BLaER1 (cell line): ENCODE measurements around the gene SMCHD1.
"Not testable (repeated sequence)": the region's sequence is repeated elsewhere in the genome, so short reads cannot be mapped to it uniquely, and the experiment has no call there.

Experiments used
- H3K27ac ChIP-seq: shearing (Covaris generic); formaldehyde crosslinking; 2 replicates; pipeline ENCODE4 v1.8.1; 2022
- H3K27me3 ChIP-seq: shearing (Covaris generic); formaldehyde crosslinking; 2 replicates; pipeline ENCODE4 v1.8.1; 2022
- H3K36me3 ChIP-seq: shearing (Covaris generic); formaldehyde crosslinking; 2 replicates; pipeline ENCODE4 v1.8.1; 2022
- H3K4me1 ChIP-seq: shearing (Covaris generic); formaldehyde crosslinking; 2 replicates; pipeline ENCODE4 v1.8.1; 2022
- H3K4me2 ChIP-seq: shearing (Covaris generic); formaldehyde crosslinking; 2 replicates; pipeline ENCODE4 v1.8.1; 2022
- H3K4me3 ChIP-seq: shearing (Covaris generic); formaldehyde crosslinking; 2 replicates; pipeline ENCODE4 v1.8.1; 2022
- H3K9ac ChIP-seq: shearing (Covaris generic); formaldehyde crosslinking; 2 replicates; pipeline ENCODE4 v1.8.1; 2022
- H3K9me3 ChIP-seq: shearing (Covaris generic); formaldehyde crosslinking; 2 replicates; pipeline ENCODE4 v1.8.1; 2022
- H4K20me1 ChIP-seq: shearing (Covaris generic); formaldehyde crosslinking; 2 replicates; pipeline ENCODE4 v1.8.1; 2022
- Cebpa-rat ChIP-seq: shearing (Covaris generic); IDR thresholded peaks from 2 replicates; pipeline ENCODE4 v1.8.1; 2022

Gene SMCHD1

DNA sequence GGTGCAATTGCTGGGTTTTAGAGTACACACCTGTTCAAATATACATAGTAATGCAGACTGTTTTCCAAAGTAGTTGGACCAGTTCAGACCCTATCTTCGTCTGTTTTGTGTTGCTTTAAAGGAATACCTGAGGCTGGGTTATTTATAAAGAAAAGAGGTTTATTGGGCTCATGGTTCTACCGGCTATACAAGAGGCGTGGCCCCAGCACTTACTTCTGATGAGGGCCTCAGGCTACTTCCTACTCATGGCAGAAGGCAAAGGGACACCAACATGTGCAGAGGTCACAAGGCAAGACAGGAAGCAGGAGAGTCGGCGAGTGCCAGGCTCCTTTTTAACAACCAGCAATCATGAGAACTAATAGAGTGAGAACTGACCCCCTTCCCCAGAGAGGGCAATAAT is 169.3 kb downstream of the SMCHD1 start:
- H3K9me3 ChIP-seq = no peaks in the 10 kb centered on the region; the same call in 1 of the 2 replicates
- H4K20me1 ChIP-seq = no peaks in the 10 kb centered on the region
- H3K4me2 ChIP-seq = no peak overlapping the region
- H3K9ac ChIP-seq = no peak overlapping the region
- H3K27ac ChIP-seq = no peak overlapping the region
- H3K27me3 ChIP-seq = no peaks in the 10 kb centered on the region
- TF ChIP-seq Cebpa-rat = no peak
- H3K4me3 ChIP-seq = no peak overlapping the region
- H3K4me1 ChIP-seq = no peaks in the 10 kb centered on the region
- no peaks in the 10 kb centered on the region for H3K36me3 ChIP-seq

DNA sequence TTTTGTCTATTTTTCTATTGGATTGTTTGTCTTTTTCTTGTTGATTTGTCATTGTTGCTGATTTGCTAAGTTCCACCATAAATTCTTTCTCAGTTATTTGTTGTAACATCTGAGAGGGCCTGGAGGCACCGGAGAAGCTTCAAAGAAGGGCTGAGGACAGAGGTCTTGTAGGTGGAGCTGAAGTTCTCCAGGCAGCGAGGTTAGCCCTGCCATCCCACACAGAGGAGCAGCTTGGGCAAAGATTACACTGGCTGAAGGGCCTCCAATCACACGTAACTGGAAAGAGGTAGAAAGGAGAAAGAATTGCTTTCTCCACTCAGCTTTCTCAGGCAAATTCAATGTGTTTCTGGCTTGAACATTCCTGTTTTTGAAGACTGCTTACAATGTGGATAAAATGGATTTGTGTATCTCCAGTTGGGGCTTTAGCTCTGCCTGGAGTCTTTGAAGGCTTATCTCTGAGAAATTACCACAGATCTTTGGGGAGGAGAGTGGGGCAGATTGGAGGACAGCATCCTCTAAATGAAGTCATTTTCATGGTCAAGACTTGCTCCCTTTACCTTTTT is 170.2 kb downstream of the SMCHD1 start:
- Histone ChIP-seq H4K20me1 (no peaks in the 10 kb centered on the region), H3K9ac (no peak overlapping the region), H3K4me3 (no peak overlapping the region), H3K9me3 (no peaks in the 10 kb centered on the region; the same call in 1 of the 2 replicates), H3K4me1 (no peaks in the 10 kb centered on the region), H3K27me3 (no peaks in the 10 kb centered on the region), H3K27ac (no peak overlapping the region), H3K36me3 (no peaks in the 10 kb centered on the region), H3K4me2 (no peak overlapping the region)
- no peak for TF ChIP-seq Cebpa-rat

DNA sequence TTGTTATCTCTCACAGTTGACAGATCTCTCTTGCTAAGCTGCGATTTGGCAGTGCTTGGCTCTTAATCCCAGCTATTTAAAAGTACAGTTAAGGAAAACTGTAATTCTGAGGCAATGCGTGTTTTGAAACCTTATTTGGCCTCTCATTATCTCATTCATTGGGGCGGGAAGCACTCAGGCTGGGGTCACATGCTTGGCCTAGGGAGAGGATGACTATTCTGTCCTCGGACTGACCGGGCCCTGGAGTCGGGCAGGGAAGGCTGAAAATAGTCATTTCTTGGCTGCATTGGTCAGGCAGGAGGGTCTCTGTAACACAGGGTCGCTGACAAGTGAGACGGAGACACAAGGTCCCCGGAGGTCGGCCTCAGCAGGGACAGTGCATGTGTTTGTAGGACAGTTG is 171.1 kb downstream of the SMCHD1 start:
- Histone ChIP-seq H3K9me3 (no peaks in the 10 kb centered on the region; the same call in 1 of the 2 replicates), H3K9ac (no peak overlapping the region), H3K4me3 (no peak overlapping the region), H4K20me1 (no peaks in the 10 kb centered on the region), H3K36me3 (no peaks in the 10 kb centered on the region), H3K4me1 (no peaks in the 10 kb centered on the region), H3K4me2 (no peak overlapping the region), H3K27ac (no peak overlapping the region), H3K27me3 (no peaks in the 10 kb centered on the region)
- TF ChIP-seq Cebpa-rat = no peak

GRCh38 chr18:2827061-2827460 is 171.5 kb downstream of the SMCHD1 start:
- no peak for TF ChIP-seq Cebpa-rat
- H3K4me1 ChIP-seq = no peaks in the 10 kb centered on the region
- H3K27ac ChIP-seq = no peak overlapping the region
- H3K9ac ChIP-seq = no peak overlapping the region
- no peak overlapping the region for H3K4me2 ChIP-seq
- no peaks in the 10 kb centered on the region; the same call in 1 of the 2 replicates for H3K9me3 ChIP-seq
- H4K20me1 ChIP-seq = no peaks in the 10 kb centered on the region
- no peaks in the 10 kb centered on the region for H3K27me3 ChIP-seq
- no peak overlapping the region for H3K4me3 ChIP-seq
- H3K36me3 ChIP-seq = no peaks in the 10 kb centered on the region

DNA sequence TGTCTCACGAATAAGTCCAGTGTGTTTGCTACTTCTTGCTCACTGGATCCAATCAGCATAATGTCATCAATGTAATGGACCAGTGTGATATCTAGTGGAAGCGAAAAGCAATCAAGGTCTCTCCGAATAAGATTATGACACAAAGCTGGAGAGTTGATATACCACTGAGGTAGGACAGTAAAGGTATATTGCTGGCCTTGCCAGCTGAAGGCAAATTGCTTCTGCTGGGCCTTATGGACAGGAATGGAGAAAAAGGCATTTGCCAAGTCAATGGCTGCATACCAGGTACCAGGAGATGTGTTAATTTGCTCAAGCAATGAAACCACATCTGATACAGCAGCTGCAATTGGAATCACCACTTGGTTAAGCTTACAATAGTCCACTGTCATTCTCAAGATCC is 180.6 kb downstream of the SMCHD1 start:
- H3K9ac ChIP-seq, H3K4me2 ChIP-seq, H3K4me1 ChIP-seq: not testable (repeated sequence)

GRCh38 chr18:2837290-2837689 is 181.8 kb downstream of the SMCHD1 start:
- H4K20me1 ChIP-seq, H3K4me2 ChIP-seq, H3K4me3 ChIP-seq, H3K4me1 ChIP-seq, H3K9ac ChIP-seq, H3K27ac ChIP-seq, H3K36me3 ChIP-seq, H3K27me3 ChIP-seq: not testable (repeated sequence)
- peaks cover 19% of the 10 kb centered on the region for H3K9me3 ChIP-seq

More for the DNA sequence above, 180.6 kb downstream of the SMCHD1 start:
- not testable (repeated sequence) for H3K27me3 ChIP-seq, H3K36me3 ChIP-seq, H3K4me3 ChIP-seq, H4K20me1 ChIP-seq, H3K27ac ChIP-seq
- peaks cover 19% of the 10 kb centered on the region for H3K9me3 ChIP-seq

DNA sequence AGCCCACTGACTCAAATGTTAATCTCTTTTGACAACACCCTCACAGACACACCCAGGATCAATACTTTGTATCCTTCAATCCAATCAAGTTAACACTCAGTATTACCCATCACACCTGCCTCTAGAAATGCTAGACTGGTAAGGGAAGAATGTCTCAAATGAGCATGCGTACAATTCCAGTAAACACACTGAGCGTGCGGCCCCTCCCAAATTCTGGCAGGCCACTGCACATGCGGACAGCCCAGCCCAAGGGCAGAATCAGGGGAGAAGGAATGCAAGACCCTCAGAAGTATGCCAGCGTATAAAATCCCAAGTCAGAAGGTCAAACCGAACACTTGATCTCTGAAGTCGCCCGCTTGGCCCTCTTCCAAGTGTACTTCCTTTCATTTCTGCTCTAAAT is 183.7 kb downstream of the SMCHD1 start:
- no peak overlapping the region for H3K27ac ChIP-seq
- H3K36me3 ChIP-seq = no peaks in the 10 kb centered on the region
- H3K27me3 ChIP-seq = peaks cover 2% of the 10 kb centered on the region
- no peak overlapping the region for H3K4me3 ChIP-seq
- TF ChIP-seq Cebpa-rat = no peak
- H4K20me1 ChIP-seq = no peaks in the 10 kb centered on the region
- H3K4me2 ChIP-seq = no peak overlapping the region
- H3K9ac ChIP-seq = no peak overlapping the region
- peaks cover 12% of the 10 kb centered on the region; the same call in 1 of the 2 replicates for H3K4me1 ChIP-seq
- peaks cover 19% of the 10 kb centered on the region for H3K9me3 ChIP-seq

GRCh38 chr18:2840521-2840920 is 185.0 kb downstream of the SMCHD1 start:
- no peak overlapping the region for H3K4me2 ChIP-seq
- TF ChIP-seq Cebpa-rat = no peak
- no peaks in the 10 kb centered on the region for H3K36me3 ChIP-seq
- no peak overlapping the region for H3K4me3 ChIP-seq
- peaks cover 12% of the 10 kb centered on the region; the same call in 1 of the 2 replicates for H3K4me1 ChIP-seq
- H3K9ac ChIP-seq = no peak overlapping the region
- H3K9me3 ChIP-seq = peaks cover 19% of the 10 kb centered on the region
- H3K27me3 ChIP-seq = peaks cover 15% of the 10 kb centered on the region
- no peak overlapping the region for H3K27ac ChIP-seq
- H4K20me1 ChIP-seq = no peaks in the 10 kb centered on the region

GRCh38 chr18:2843146-2843545 is 187.6 kb downstream of the SMCHD1 start:
- no peak for TF ChIP-seq Cebpa-rat
- no peak overlapping the region for H3K9ac ChIP-seq
- no peak overlapping the region for H3K4me3 ChIP-seq
- H3K9me3 ChIP-seq = peaks cover under 1% of the 10 kb centered on the region; the same call in 1 of the 2 replicates
- H3K27me3 ChIP-seq = peaks cover 41% of the 10 kb centered on the region
- H3K36me3 ChIP-seq = no peaks in the 10 kb centered on the region
- 0 out of 2 replicates have a peak overlapping the region, but pooled peaks have one; percentile 13 for H3K4me2 ChIP-seq
- H3K4me1 ChIP-seq = peaks cover 31% of the 10 kb centered on the region
- H3K27ac ChIP-seq = no peak overlapping the region
- peaks cover 20% of the 10 kb centered on the region for H4K20me1 ChIP-seq

DNA sequence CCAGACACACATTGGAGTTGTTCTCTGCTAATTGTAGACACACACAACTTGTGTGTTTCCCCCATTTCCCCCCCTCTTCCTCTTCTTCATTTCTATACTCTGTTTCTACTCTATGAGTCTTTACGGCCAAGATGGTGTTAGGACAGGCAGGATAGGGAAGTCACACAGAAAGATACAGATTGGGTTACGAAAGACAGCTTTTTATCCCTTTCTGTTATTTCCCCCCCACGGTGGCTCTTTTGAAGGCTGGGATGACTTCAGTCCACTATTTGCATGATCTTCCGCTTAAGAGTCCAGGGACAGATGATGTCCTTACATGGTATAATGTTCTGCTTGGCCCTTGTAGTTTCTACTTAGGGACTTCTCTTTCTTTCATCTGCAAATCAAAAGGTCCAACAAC is 189.6 kb downstream of the SMCHD1 start:
- H3K4me2 ChIP-seq = no peak overlapping the region
- H3K27me3 ChIP-seq = peaks cover 61% of the 10 kb centered on the region
- peaks cover 29% of the 10 kb centered on the region for H4K20me1 ChIP-seq
- H3K9me3 ChIP-seq = no peaks in the 10 kb centered on the region
- H3K36me3 ChIP-seq = no peaks in the 10 kb centered on the region
- H3K4me1 ChIP-seq = peaks cover 37% of the 10 kb centered on the region
- H3K27ac ChIP-seq = no peak overlapping the region
- no peak overlapping the region for H3K4me3 ChIP-seq
- no peak for TF ChIP-seq Cebpa-rat
- no peak overlapping the region for H3K9ac ChIP-seq
